ENCODE results near the gene ZNF469. TPM values are rescaled to one million over a fixed set of nuclear protein-coding genes. Genes with fewer than 3 reads are reported as not detected.

Gene ZNF469
- total and polyA plus RNA-seq, 2 of the 13 experiments (the other 11 are each of a cell fraction or from before 2014, with no cell fraction given) = not detected

DNA sequence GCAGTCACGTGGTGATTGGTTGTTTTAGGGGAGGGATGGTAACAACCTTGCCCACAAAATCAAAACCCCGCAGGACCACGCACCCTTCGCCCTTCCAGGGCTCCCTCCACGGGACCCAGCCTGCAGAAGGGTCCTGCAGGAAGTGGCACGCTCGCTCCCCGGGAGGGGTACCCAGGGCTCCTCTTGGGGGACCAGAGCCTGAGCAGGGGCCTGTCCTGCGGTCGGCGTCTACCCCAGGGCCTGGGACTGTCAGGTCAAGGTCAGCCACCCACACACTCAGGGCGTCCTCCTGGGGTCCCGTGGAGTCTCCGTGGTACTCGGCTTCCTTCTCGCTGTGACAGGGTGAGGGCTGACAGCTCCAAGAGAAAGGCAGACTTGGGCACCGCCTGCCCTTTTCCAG lies 33.9 kb downstream of the ZNF469 start:
- Histone ChIP-seq H3K4me3 (replicated peaks in 1 of 3; ENCODE audit: insufficient read depth in 1 of 3, low read depth in 2 of 3, low read length in 3 of 3) (no peak overlapping the region), H3K79me2 (ENCODE audit: insufficient read depth, low read length) (no peaks in the 10 kb centered on the region), H3K27ac (ENCODE audit: extremely low read length, insufficient read depth, low read length) (no peak overlapping the region), H3K27me3 (ENCODE audit: control insufficient read depth in 1 of 2, insufficient read depth in 2 of 2, low read length in 2 of 2) (peaks cover 41 to 94% of the 10 kb centered on the region in 2 experiments), H4K20me1 (ENCODE audit: insufficient read depth, low read length) (no peaks in the 10 kb centered on the region; the same call in 1 of the 2 replicates), H2AFZ (ENCODE audit: low read length) (no peak overlapping the region), H3K4me2 (ENCODE audit: low read depth, low read length) (no peak overlapping the region), H3K4me1 (ENCODE audit: insufficient read depth, low read length) (no peaks in the 10 kb centered on the region), H3K36me3 (replicated peaks in 1 of 2; ENCODE audit: control insufficient read depth in 1 of 2, insufficient read depth in 2 of 2, low read length in 2 of 2) (no peaks in the 10 kb centered on the region), H3K9ac (ENCODE audit: insufficient read depth, low read depth, low read length) (no peak overlapping the region), H3K9me3 (ENCODE audit: low read length) (no peaks in the 10 kb centered on the region)
- ChIA-PET CTCF (ENCODE audit: low intra/inter-chr PET ratio, low total read pairs) (no interaction called here), POLR2A (no interaction called here)
- no peak for DNase-seq (ENCODE audit: low spot score)
- no peak for ATAC-seq
- TF ChIP-seq MAFF (IDR thresholded peaks at IDR 0.05; ENCODE audit: low read depth, low read length) (no peak), FOXM1 (CRISPR knock-in tag; IDR thresholded peaks at IDR 0.05) (no peak), ZNF782 (CRISPR knock-in tag; IDR thresholded peaks at IDR 0.05; ENCODE audit: borderline replicate concordance) (no peak), ZNF879 (CRISPR knock-in tag; IDR thresholded peaks at IDR 0.05) (no peak), GFI1 (CRISPR knock-in tag; IDR thresholded peaks at IDR 0.05; ENCODE audit: borderline replicate concordance) (no peak), ZKSCAN5 (CRISPR knock-in tag; IDR thresholded peaks at IDR 0.05) (no peak), PAWR (CRISPR knock-in tag; IDR thresholded peaks at IDR 0.05; ENCODE audit: borderline replicate concordance) (no peak)
- TF ChIP-seq, protein P1, sequence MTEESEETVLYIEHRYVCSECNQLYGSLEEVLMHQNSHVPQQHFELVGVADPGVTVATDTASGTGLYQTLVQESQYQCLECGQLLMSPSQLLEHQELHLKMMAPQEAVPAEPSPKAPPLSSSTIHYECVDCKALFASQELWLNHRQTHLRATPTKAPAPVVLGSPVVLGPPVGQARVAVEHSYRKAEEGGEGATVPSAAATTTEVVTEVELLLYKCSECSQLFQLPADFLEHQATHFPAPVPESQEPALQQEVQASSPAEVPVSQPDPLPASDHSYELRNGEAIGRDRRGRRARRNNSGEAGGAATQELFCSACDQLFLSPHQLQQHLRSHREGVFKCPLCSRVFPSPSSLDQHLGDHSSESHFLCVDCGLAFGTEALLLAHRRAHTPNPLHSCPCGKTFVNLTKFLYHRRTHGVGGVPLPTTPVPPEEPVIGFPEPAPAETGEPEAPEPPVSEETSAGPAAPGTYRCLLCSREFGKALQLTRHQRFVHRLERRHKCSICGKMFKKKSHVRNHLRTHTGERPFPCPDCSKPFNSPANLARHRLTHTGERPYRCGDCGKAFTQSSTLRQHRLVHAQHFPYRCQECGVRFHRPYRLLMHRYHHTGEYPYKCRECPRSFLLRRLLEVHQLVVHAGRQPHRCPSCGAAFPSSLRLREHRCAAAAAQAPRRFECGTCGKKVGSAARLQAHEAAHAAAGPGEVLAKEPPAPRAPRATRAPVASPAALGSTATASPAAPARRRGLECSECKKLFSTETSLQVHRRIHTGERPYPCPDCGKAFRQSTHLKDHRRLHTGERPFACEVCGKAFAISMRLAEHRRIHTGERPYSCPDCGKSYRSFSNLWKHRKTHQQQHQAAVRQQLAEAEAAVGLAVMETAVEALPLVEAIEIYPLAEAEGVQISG (CRISPR knock-in tag; IDR thresholded peaks at IDR 0.05) = no peak
- intact Hi-C loops (cut with micrococcal nuclease; ENCODE audit: unreplicated experiment) = no loop called here
- 41% methylated on average over 9 of the region's 17 CpGs for WGBS (ENCODE audit: low lambda C conversion rate)
- in situ Hi-C loops (cut with HindIII; ENCODE audit: extremely low pct_ligation_motif_present, low pct_unique_long_range_greater_than_20kb) = no loop called here
- no TSS peak for BruUV-seq (replicated peaks)
- no peak for FAIRE-seq
